K562 (cell line): ENCODE results near the gene SHF. TPM values are rescaled to one million over a fixed set of nuclear protein-coding genes. Genes with fewer than 3 reads are reported as not detected.

Source experiments
- ATAC-seq: fragments of 200-7000 bp; cut with Tn5 transposase; 3 replicates; pipeline ENCODE4 v1.9.1; 2020; ENCODE audit warnings: moderate library complexity
- BruUV-seq: library from RNA; stranded (reverse); fragments of 400-500 nt; replicated peaks from 2 replicates; lab custom pipeline; 2021; lab: Mats Ljungman, UMichigan
- CTCF ChIA-PET: fragments of 300-600 bp; formaldehyde crosslinking; extraction: SDS; loops from one replicate; lab custom pipeline; 2021; ENCODE audit warnings: low intra/inter-chr PET ratio; lab: Yijun Ruan, JAX
- POLR2A ChIA-PET: fragments of 300-600, 350-650 bp; sonication (Branson Sonifier 250); formaldehyde crosslinking; extraction: SDS; loops from one replicate; lab custom pipeline; 2021; ENCODE audit warnings: antibody characterized with exemption, inconsistent platforms; lab: Yijun Ruan, JAX
- DNase-seq, 4 experiments: peaks; one replicate each; pipeline versions ENCODE4 v3.0.0 to v3.0.0-alpha.2; 2011 to 2018; ENCODE audit warnings: low spot score in 3 of 4, mixed read lengths in 3 of 4; ENCODE audit errors: extremely low read depth in 1 of 4
- FAIRE-seq: peaks from 2 replicates; lab custom pipeline; 2011; peaks lifted over from hg19 to GRCh38; lab: Jason Lieb, UNC
- H2AFZ ChIP-seq: 2 replicates; pipeline ENCODE4 v1.6.0; 2011; ENCODE audit warnings: low read depth, low read length, control low read depth, inconsistent platforms
- H3K27ac ChIP-seq: fragments of 200-600 bp; 3 replicates; pipeline ENCODE4 v1.8.0; 2011; ENCODE audit warnings: low read depth, mild to moderate bottlenecking, control low read depth, inconsistent platforms, low read length, moderate library complexity, mixed read lengths; ENCODE audit errors: extremely low read depth
- H3K27me3 ChIP-seq, 2 experiments: fragments of 300-600 bp in 1 of 2; 2 replicates in 1 of 2; 3 replicates in 1 of 2; pipeline versions ENCODE4 v1.6.0 to v1.8.0; 2011; ENCODE audit warnings: inconsistent platforms in 2 of 2, low read length in 2 of 2, mild to moderate bottlenecking in 1 of 2, mixed read lengths in 1 of 2, moderate library complexity in 1 of 2; ENCODE audit not compliant: control insufficient read depth in 2 of 2, insufficient read depth in 2 of 2
- H3K36me3 ChIP-seq: fragments of 300-600 bp; 3 replicates; pipeline ENCODE4 v1.8.0; 2011; ENCODE audit warnings: mild to moderate bottlenecking, low read length, inconsistent platforms; ENCODE audit not compliant: control insufficient read depth, insufficient read depth
- H3K4me1 ChIP-seq, 2 experiments: fragments of 200-600 bp in 1 of 2; replicated peaks in 1 of 2; 2 replicates in 1 of 2; 3 replicates in 1 of 2; pipeline versions ENCODE4 v1.5.1 to v1.8.0; 2011; ENCODE audit warnings: inconsistent platforms in 2 of 2, low read length in 2 of 2, mild to moderate bottlenecking in 1 of 2, mixed read lengths in 1 of 2, moderate library complexity in 1 of 2; ENCODE audit not compliant: control insufficient read depth in 2 of 2, insufficient read depth in 2 of 2
- H3K4me2 ChIP-seq: 2 replicates; pipeline ENCODE4 v1.6.1; 2011; ENCODE audit warnings: low read length, control low read depth, inconsistent platforms, mixed read lengths; ENCODE audit not compliant: insufficient read depth
- H3K4me3 ChIP-seq: fragments of 200-600 bp; sonication (generic), shearing (Covaris generic); 2 replicates; pipeline ENCODE4 v1.5.1; 2016; ENCODE audit warnings: control low read depth, inconsistent platforms
- H3K79me2 ChIP-seq: fragments of 200-600 bp; 3 replicates; pipeline ENCODE4 v1.8.0; 2011; ENCODE audit warnings: low read length, inconsistent platforms; ENCODE audit not compliant: control insufficient read depth, insufficient read depth
- H3K9ac ChIP-seq, 2 experiments: 2 replicates each; pipeline versions ENCODE4 v1.6.0 to v1.6.1; 2011; ENCODE audit warnings: low read depth in 2 of 2, low read length in 2 of 2, control low read depth in 1 of 2, inconsistent platforms in 1 of 2, mild to moderate bottlenecking in 1 of 2, mixed read lengths in 1 of 2; ENCODE audit not compliant: insufficient read depth in 1 of 2
- H3K9me1 ChIP-seq: one replicate; pipeline ENCODE4 v1.6.0; 2011; ENCODE audit warnings: inconsistent platforms, mild to moderate bottlenecking, low read length, moderate library complexity; ENCODE audit not compliant: control insufficient read depth, insufficient read depth
- H3K9me3 ChIP-seq: replicated peaks from 2 replicates; pipeline ENCODE4 v1.5.1; 2011; ENCODE audit warnings: low read depth, low read length, inconsistent platforms; ENCODE audit not compliant: control insufficient read depth, insufficient read depth
- H4K20me1 ChIP-seq: replicated peaks from 2 replicates; pipeline ENCODE4 v1.6.1; 2011; ENCODE audit warnings: low read length, inconsistent platforms, mixed read lengths; ENCODE audit not compliant: control insufficient read depth, insufficient read depth
- CBX1 ChIP-seq: sonication (generic); IDR thresholded peaks from 2 replicates; pipeline ENCODE4 v1.6.1; 2016; ENCODE audit warnings: antibody characterized with exemption, low read depth, mild to moderate bottlenecking
- FOXA1 ChIP-seq: fragments of 450-650 bp; IDR thresholded peaks from 2 replicates; pipeline ENCODE4 v1.6.1; 2016; ENCODE audit warnings: mild to moderate bottlenecking, borderline replicate concordance
- NFIC ChIP-seq: fragments of 450-650 bp; IDR thresholded peaks from 2 replicates; pipeline ENCODE4 v1.6.1; 2017; ENCODE audit warnings: mild to moderate bottlenecking, inconsistent platforms
- SIN3A ChIP-seq, 2 experiments: fragments of 150-350 bp in 1 of 2; IDR thresholded peaks; 2 replicates each; pipeline ENCODE4 v1.6.1; 2011 to 2016; ENCODE audit warnings: borderline replicate concordance in 2 of 2, low read depth in 2 of 2, low read length in 2 of 2, mild to moderate bottlenecking in 2 of 2, moderate library complexity in 2 of 2; ENCODE audit not compliant: control insufficient read depth in 1 of 2
- TAL1 ChIP-seq: fragments of 450-650 bp; IDR thresholded peaks from 2 replicates; pipeline ENCODE4 v1.6.1; 2016; ENCODE audit warnings: mild to moderate bottlenecking
- TBP ChIP-seq: optimal IDR thresholded peaks from 2 replicates; pipeline ENCODE3; 2011; ENCODE audit warnings: low read depth, low read length, improper control_type of control experiment
- ZNF140 ChIP-seq: fragments of 250-450 bp; sonication (Bioruptor Pico); IDR thresholded peaks from 2 replicates; pipeline ENCODE4 v1.8.0; 2021; ENCODE audit warnings: moderate library complexity, mild to moderate bottlenecking, inconsistent platforms
- ZNF408 ChIP-seq: fragments of 250-450 bp; sonication (Bioruptor Pico); IDR thresholded peaks from 2 replicates; pipeline ENCODE4 v1.4.0; 2020; ENCODE audit warnings: low read depth, mild to moderate bottlenecking, moderate library complexity
- WGBS: fragments of 100-300 bp; shearing (Covaris generic); methylation state at CpG from one replicate; pipeline ENCODE4 v1.1.6; 2016; ENCODE audit warnings: low coverage, mixed read lengths; ENCODE audit not compliant: insufficient coverage; ENCODE audit errors: missing lambda C conversion rate; 5-methylcytosine and 5-hydroxymethylcytosine counted together
- in situ Hi-C: fragments of 300-500 bp; cut with MboI; formaldehyde crosslinking; loops from 4 replicates; pipeline ENCODE4 v1.15.0; 2018; ENCODE audit warnings: inconsistent platforms, mixed read lengths
- intact Hi-C: fragments of 100-400 bp; cut with micrococcal nuclease; formaldehyde crosslinking; loops from 2 replicates; pipeline ENCODE4 v1.14.2; 2022
- polyA plus RNA-seq, 8 experiments: library from polyadenylated mRNA; depleted of rRNA in 4 of 8; stranded (reverse) in 5 of 8; unstranded in 3 of 8; fragments of >200 nt; fragmentation: Nextera tagmentation in 2 of 8; fragmentation: Illumina TruSeq in 1 of 8; extraction: Ambion mirVana in 2 of 8; extraction: Trizol in 1 of 8; gene quantifications; 2 replicates each; pipeline versions ENCODE4 v1.2.1 to v1.2.3, GENCODE V29; 2011 to 2014; ENCODE audit warnings: inconsistent platforms in 1 of 8, missing spikeins in 1 of 8
- total RNA-seq, 7 experiments: library from RNA; depleted of rRNA in 6 of 7; stranded (reverse); fragments of >200 nt in 6 of 7; fragmentation: Illumina TruSeq in 2 of 7; extraction: Trizol in 2 of 7; gene quantifications; 2 replicates each; pipeline versions ENCODE4 v1.2.1 to v1.2.3, GENCODE V29; 2011 to 2021; ENCODE audit warnings: low replicate concordance in 1 of 7

SHF gene
- total and polyA plus RNA-seq, 9 of the 15 experiments (the other 6 are each of a cell fraction or from before 2014, with no cell fraction given): 0.51 to 2.2 (median 0.85) TPM; not detected in 2

DNA sequence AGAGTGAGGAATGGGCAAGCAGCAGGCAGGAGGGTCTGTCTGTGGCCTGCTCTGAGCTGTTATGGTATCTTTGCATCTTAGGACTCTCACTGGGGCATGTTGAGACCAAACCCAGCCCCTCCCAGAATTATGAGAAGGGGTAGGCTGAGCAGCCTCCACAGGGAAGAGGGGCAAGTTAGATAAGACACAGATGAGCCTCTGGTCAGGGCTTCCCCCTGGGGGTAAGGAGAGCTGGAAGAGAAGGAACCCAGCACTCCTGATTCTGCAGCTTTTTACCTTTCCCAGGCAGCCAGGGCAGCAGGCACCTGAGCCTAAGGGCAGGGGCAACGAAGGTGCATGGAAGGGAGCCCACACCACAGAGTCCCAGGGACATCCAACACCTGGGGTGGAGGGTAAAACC, 38.7 kb downstream of the SHF start:
- Histone ChIP-seq H3K4me1 (peaks cover 0 to 6% of the 10 kb centered on the region in 2 experiments; a peak in 1 of 5 replicates), H3K9me1 (no peaks in the 10 kb centered on the region), H2AFZ (no peak overlapping the region), H3K4me2 (no peak overlapping the region), H3K9ac (no peak overlapping the region), H4K20me1 (peaks cover 1% of the 10 kb centered on the region; the same call in 1 of the 2 replicates), H3K9me3 (no peaks in the 10 kb centered on the region), H3K4me3 (no peak overlapping the region), H3K27me3 (peaks cover 14 to 33% of the 10 kb centered on the region in 2 experiments), H3K27ac (no peak overlapping the region), H3K36me3 (no peaks in the 10 kb centered on the region), H3K79me2 (no peaks in the 10 kb centered on the region)
- no peak for FAIRE-seq
- POLR2A ChIA-PET: no interaction called here
- no peak for DNase-seq
- intact Hi-C loops: no loop called here
- CTCF ChIA-PET: no interaction called here
- in situ Hi-C loops: no loop called here
- no TSS peak for BruUV-seq
- WGBS: 0% methylated on average over 1 of the region's 1 CpG
- TF ChIP-seq CBX1 (no peak), ZNF408 (no peak), TBP (no peak)
- no peak for ATAC-seq

DNA sequence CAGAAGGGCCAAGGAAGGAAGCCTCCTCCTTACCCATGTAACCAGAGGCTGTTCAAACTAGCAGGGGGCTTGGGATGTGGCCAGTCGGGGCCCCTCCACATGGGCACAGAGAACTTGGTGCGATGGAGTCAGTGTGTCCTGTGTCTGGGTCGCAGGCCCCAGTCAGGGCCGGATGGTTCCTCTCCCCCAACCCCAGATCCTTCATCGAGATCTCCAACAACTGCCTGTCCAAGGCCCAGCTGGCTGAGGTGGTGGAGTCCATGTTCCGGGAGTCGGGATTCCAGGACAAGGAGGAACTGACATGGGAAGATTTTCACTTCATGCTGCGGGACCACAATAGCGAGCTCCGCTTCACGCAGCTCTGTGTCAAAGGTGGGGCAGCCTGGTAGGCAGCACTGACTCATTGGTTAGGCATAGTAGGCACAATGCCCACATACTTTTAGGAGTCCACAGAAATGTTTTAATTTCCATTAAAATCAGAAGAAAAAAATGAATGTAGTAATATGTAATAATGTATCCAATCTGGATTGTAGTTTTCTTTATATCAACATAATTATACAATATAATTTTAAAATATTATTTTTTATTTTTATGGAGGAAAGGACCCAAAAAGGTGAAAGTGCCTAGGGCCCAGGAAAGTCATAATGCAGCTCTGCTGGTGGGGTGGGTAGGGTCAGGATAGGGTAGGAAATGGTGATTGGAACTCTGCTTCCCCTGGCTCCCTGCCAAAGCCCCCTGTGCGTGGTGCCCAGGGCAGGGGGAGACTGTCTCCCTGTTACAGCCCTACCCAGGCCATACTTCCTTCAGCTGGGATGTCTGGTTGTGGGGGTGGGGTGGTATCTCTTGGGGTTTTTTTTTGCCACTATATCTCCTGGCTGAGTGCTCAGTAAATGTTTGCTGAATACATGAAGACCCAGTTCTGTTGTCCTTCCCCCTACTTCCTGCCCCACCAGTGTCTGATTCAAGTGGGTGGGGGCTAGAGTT, 39.4 kb downstream of the SHF start:
- no peak overlapping the region for H3K4me3 ChIP-seq
- no peak overlapping the region for H2AFZ ChIP-seq
- H3K27ac ChIP-seq: no peak overlapping the region
- H3K9ac ChIP-seq: 0 out of 4 replicates have a peak overlapping the region, but pooled peaks of 1 of the 2 experiments have one; percentile 13
- H4K20me1 ChIP-seq: peaks cover 3% of the 10 kb centered on the region; the same call in 1 of the 2 replicates
- in situ Hi-C loops: no loop called here
- CTCF ChIA-PET: no interaction called here
- TF ChIP-seq SIN3A (IDR thresholded peaks at IDR 0.05; ENCODE audit: borderline replicate concordance in 2 of 2, control insufficient read depth in 1 of 2, low read depth in 2 of 2, low read length in 2 of 2) (no peak), FOXA1 (no peak), NFIC (peak; percentile 55), TAL1 (no peak), ZNF140 (CRISPR knock-in tag) (no peak)
- TF ChIP-seq, all 486 proteins: peak for 1
- H3K9me1 ChIP-seq: no peaks in the 10 kb centered on the region
- H3K27me3 ChIP-seq: peaks cover 16 to 37% of the 10 kb centered on the region in 2 experiments
- no peak for DNase-seq
- ATAC-seq: no peak
- BruUV-seq: no TSS peak
- POLR2A ChIA-PET: interaction anchor here (0.5 to 0.8 kb wide), 2 partner anchors 17 to 25 kb away, joined by 3 to 7 read pairs; no protein-coding TSS in a partner anchor
- H3K79me2 ChIP-seq: no peaks in the 10 kb centered on the region
- intact Hi-C loops: no loop called here
- H3K4me2 ChIP-seq: no peak overlapping the region
- H3K9me3 ChIP-seq: no peaks in the 10 kb centered on the region
- FAIRE-seq: no peak
- no peaks in the 10 kb centered on the region for H3K36me3 ChIP-seq
- 25% methylated on average over 12 of the region's 12 CpGs for WGBS
- H3K4me1 ChIP-seq: peaks cover 0 to 9% of the 10 kb centered on the region in 2 experiments; a peak in 1 of 5 replicates
